Peyer's patch (tissue), 4 donors: ENCODE results near the gene SARNP. TPM values are rescaled to one million over a fixed set of nuclear protein-coding genes. Genes with fewer than 3 reads are reported as not detected.
A peak's percentile ranks its signal among the peaks of the same experiment; 100 is the strongest.

ENCODE experiments used
- DNase-seq, 3 donors: peaks; one replicate each; pipeline ENCODE4 v3.0.0-alpha.2; 2017 to 2019
- H3K27ac ChIP-seq, 4 donors: fragments of 200-600 bp; sonication (generic); one replicate each; pipeline ENCODE4 v1.5.1; 2016 to 2019
- H3K27me3 ChIP-seq, 2 donors: fragments of 200-600 bp; sonication (generic); one replicate each; pipeline ENCODE4 v1.5.1; 2019
- H3K36me3 ChIP-seq, 3 donors: fragments of 200-600 bp; sonication (generic); one replicate each; pipeline ENCODE4 v1.5.1; 2016 to 2019
- H3K4me1 ChIP-seq, 4 donors: fragments of 200-600 bp; sonication (generic); one replicate each; pipeline ENCODE4 v1.5.1; 2016 to 2019
- H3K4me3 ChIP-seq, 4 donors: fragments of 200-600 bp; sonication (generic); 1 replicate in 3 of 4; 2 replicates in 1 of 4; pipeline ENCODE4 v1.5.1; 2016 to 2019; ENCODE audit warnings: mild to moderate bottlenecking in 1 of 4
- H3K9me3 ChIP-seq, 4 donors: fragments of 200-600 bp; sonication (generic); one replicate each; pipeline ENCODE4 v1.5.1; 2016 to 2019; ENCODE audit warnings: mild to moderate bottlenecking in 1 of 4
- POLR2A ChIP-seq, 2 donors: fragments of 450-650 bp; IDR thresholded peaks; one replicate each; pipeline ENCODE4 v1.5.1; 2017; ENCODE audit warnings: antibody characterized with exemption in 2 of 2, mild to moderate bottlenecking in 2 of 2, moderate library complexity in 2 of 2
- total RNA-seq, 4 donors: library from RNA; depleted of rRNA; stranded (reverse); fragments of >200 nt; gene quantifications; one replicate each; pipeline ENCODE4 v1.1.0, GENCODE V29; 2016
- TF ChIP-seq, protein P1 (sequence below), 6 experiments: fragments of 450-650 bp in 4 of 6; fragments of 200-600 bp in 2 of 6; sonication (generic) in 1 of 6; IDR thresholded peaks; one replicate each; pipeline ENCODE4 v1.5.1; 2017 to 2019; ENCODE audit warnings: antibody characterized with exemption in 6 of 6, mild to moderate bottlenecking in 3 of 6, moderate library complexity in 1 of 6

The SARNP gene
- total RNA-seq, 4 donors from 2014 or later = 21.9 to 60.2 (median 44.9) TPM

DNA sequence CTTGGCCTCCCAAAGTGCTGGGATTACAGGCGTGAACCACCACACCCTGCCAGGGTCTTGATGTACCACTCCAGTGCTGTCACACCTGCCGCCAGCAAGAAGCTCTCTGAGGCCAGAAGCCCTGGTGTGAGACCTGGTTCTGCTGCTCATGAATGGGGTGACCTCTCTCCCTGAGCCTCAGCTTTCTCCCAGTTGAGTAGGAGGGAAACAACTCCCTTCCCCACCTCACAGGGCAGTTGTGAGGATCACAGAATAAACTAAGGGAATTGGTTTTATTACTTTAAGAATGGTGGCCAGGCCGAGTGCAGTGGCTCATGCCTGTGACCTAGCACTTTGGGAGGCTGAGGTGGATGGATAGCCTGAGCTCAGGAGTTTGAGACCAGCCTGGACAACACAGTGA, 82.9 kb downstream of the SARNP start:
- no peak for TF ChIP-seq POLR2A (IDR thresholded peaks at IDR 0.05)
- TF ChIP-seq, protein P1, sequence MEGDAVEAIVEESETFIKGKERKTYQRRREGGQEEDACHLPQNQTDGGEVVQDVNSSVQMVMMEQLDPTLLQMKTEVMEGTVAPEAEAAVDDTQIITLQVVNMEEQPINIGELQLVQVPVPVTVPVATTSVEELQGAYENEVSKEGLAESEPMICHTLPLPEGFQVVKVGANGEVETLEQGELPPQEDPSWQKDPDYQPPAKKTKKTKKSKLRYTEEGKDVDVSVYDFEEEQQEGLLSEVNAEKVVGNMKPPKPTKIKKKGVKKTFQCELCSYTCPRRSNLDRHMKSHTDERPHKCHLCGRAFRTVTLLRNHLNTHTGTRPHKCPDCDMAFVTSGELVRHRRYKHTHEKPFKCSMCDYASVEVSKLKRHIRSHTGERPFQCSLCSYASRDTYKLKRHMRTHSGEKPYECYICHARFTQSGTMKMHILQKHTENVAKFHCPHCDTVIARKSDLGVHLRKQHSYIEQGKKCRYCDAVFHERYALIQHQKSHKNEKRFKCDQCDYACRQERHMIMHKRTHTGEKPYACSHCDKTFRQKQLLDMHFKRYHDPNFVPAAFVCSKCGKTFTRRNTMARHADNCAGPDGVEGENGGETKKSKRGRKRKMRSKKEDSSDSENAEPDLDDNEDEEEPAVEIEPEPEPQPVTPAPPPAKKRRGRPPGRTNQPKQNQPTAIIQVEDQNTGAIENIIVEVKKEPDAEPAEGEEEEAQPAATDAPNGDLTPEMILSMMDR (IDR thresholded peaks at IDR 0.05) = no peak
- no peaks in the 10 kb centered on the region for H3K9me3 ChIP-seq
- no peak overlapping the region for H3K4me3 ChIP-seq
- no peaks in the 10 kb centered on the region for H3K36me3 ChIP-seq
- DNase-seq = peak in 1 of 3 donors; percentile 26
- no peak overlapping the region for H3K27ac ChIP-seq
- H3K4me1 ChIP-seq = peaks cover 0 to 22% (median 12%) of the 10 kb centered on the region in 4 donors
- H3K27me3 ChIP-seq = no peaks in the 10 kb centered on the region

DNA sequence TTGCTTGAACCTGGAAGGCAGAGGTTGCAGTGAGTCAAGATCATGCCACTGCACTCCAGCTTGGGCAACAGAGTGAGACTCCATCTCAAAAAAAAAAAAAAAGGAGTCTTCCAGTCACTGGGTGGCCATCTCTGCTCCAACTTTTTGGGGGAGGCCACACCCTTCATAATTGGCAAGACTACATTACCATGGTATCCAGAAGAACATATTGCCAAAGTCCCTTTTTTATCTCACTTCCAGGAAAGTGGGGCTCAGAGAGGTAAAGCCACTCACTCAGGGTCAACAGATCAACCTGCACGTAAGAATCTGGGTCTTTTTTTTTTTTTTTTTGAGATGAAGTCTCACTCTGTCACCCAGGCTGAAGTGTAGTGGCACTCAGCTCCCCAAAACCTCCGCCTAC, 83.7 kb downstream of the SARNP start:
- Histone ChIP-seq H3K9me3 (no peaks in the 10 kb centered on the region), H3K4me3 (no peak overlapping the region), H3K27ac (no peak overlapping the region), H3K36me3 (no peaks in the 10 kb centered on the region), H3K4me1 (peaks cover 0 to 22% (median 12%) of the 10 kb centered on the region in 4 donors), H3K27me3 (no peaks in the 10 kb centered on the region)
- no peak for TF ChIP-seq POLR2A (IDR thresholded peaks at IDR 0.05)
- TF ChIP-seq, protein P1 (IDR thresholded peaks at IDR 0.05) = no peak
- peak in 1 of 3 donors; percentile 43 for DNase-seq

DNA sequence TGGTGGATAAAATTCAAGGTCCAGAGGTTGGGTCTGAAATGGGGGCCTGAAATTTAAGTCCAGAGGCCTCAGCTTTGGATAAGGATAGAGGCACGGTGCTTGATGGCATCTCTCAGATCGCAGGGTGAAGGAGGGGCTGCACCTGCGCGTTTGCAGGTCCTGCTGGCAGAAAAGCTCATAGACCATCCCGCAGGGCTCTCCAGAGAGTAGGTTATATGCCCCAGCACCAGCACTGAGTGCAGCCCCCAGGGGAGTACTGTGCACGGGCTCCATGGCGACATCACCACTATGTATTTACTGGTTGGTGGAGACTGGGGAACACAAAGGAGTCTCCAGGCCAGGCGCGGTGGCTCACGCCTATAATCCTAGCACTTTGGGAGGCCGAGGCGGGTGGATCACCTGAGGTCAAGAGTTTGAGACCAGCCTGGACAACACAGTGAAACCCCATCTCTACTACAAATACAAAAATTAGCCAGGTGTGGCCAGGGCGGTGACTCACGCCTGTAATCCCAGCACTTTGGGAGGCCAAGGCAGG, 84.4 kb downstream of the SARNP start:
- TF ChIP-seq, protein P1 (IDR thresholded peaks at IDR 0.05) = no peak
- TF ChIP-seq POLR2A (IDR thresholded peaks at IDR 0.05) = no peak
- Histone ChIP-seq H3K4me1 (peaks cover 0 to 19% (median 12%) of the 10 kb centered on the region in 4 donors), H3K27ac (no peak overlapping the region), H3K9me3 (no peaks in the 10 kb centered on the region), H3K27me3 (no peaks in the 10 kb centered on the region), H3K4me3 (no peak overlapping the region), H3K36me3 (no peaks in the 10 kb centered on the region)
- DNase-seq = no peak

GRCh38 chr12:55732288-55732687, 85.2 kb downstream of the SARNP start:
- no peak for TF ChIP-seq POLR2A (IDR thresholded peaks at IDR 0.05)
- TF ChIP-seq, protein P1 (IDR thresholded peaks at IDR 0.05) = no peak
- Histone ChIP-seq H3K36me3 (no peaks in the 10 kb centered on the region), H3K4me3 (no peak overlapping the region), H3K27ac (no peak overlapping the region), H3K27me3 (no peaks in the 10 kb centered on the region), H3K9me3 (no peaks in the 10 kb centered on the region), H3K4me1 (peaks cover 0 to 18% (median 8%) of the 10 kb centered on the region in 4 donors)
- peak in 1 of 3 donors; percentile 39 for DNase-seq

DNA sequence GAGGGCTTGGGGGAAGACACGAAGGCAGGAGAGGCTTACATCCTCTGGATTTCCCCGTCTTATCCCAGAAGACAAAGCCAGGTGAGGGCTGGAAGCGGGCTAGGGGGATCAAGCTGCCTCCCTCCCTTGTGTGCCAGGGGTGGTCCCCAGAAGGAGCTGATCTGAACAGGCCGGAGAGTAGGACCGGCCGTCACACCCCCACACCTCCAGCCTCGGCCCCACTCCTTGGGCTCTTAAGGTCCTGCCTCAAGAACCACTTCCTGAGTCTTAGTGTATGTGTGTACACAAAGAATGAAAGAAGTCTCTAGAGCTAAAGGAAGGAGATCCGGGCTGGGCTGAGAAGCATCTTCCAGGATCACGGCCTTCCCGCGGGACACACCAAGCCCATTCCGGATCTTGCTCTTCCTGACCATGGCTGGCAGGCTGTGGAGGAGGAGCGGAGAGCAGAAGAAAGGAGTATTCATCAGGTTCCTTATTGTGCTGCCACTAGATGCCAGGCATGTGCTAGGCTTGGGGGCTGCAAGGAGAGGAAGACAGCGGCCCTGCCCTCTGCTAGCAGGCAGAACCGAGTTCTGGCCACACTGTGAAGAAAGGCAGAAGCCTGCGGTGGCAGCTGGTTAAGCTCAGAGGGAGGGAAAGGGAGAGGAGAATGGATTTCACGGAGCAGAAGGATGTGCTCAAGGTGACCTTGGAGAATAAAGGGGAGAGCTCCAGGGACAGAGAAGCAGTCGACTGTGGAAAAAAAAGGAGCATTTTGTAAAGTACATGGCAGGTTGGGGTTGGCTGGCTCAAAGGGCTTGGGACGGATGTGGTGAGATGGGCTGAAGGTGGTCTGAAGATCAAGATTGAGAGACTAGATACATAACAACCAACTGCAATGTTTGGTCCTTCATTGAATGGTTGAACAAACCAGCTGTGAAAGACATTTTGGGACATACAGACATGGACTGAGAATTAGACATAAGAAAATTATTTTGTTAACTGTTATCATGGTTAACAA, 87.4 kb downstream of the SARNP start:
- Histone ChIP-seq H3K36me3 (peaks cover 0 to 18% (median 0%) of the 10 kb centered on the region in 3 donors), H3K4me3 (peak overlapping the region; percentile 89 to 96 (median 94)), H3K27ac (peak overlapping the region; percentile 94 to 99 (median 98)), H3K27me3 (no peaks in the 10 kb centered on the region), H3K9me3 (no peaks in the 10 kb centered on the region), H3K4me1 (peaks cover 3 to 40% (median 15%) of the 10 kb centered on the region in 4 donors)
- TF ChIP-seq, protein P1 (IDR thresholded peaks at IDR 0.05) = no peak
- TF ChIP-seq POLR2A (IDR thresholded peaks at IDR 0.05) = no peak
- peak in 2 of 3 donors; percentile 56 to 71 for DNase-seq
